ENCODE measurements around the gene KLHL17.

DNA sequence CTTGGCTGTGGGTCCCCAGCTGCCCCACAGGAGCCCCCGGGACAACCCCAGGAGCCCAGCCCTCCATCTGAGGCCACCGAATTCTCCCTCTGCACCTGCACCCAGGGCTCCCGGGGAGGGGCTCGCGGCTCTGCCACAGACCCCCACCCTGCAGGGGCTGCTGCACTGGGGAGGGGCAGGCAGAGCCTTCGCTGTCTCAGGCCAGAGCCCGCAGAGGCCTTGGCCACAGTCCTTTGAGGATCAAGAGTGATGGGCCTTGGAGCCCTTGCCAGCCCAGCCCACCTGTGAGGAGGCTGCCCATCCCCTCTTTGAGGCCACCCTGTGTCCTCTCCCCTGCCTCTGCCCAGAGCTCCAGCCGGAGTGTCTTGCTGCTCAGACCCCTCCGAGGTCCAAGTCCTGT lies 15.0 kb downstream of the KLHL17 start:
- TF ChIP-seq, protein P1, sequence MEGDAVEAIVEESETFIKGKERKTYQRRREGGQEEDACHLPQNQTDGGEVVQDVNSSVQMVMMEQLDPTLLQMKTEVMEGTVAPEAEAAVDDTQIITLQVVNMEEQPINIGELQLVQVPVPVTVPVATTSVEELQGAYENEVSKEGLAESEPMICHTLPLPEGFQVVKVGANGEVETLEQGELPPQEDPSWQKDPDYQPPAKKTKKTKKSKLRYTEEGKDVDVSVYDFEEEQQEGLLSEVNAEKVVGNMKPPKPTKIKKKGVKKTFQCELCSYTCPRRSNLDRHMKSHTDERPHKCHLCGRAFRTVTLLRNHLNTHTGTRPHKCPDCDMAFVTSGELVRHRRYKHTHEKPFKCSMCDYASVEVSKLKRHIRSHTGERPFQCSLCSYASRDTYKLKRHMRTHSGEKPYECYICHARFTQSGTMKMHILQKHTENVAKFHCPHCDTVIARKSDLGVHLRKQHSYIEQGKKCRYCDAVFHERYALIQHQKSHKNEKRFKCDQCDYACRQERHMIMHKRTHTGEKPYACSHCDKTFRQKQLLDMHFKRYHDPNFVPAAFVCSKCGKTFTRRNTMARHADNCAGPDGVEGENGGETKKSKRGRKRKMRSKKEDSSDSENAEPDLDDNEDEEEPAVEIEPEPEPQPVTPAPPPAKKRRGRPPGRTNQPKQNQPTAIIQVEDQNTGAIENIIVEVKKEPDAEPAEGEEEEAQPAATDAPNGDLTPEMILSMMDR (IDR thresholded peaks at IDR 0.05) = no peak
- TF ChIP-seq POLR2A (IDR thresholded peaks at IDR 0.05) = no peak
